BLaER1 (cell line): ENCODE results near the gene RUBCNL.
"Not testable (repeated sequence)": the region's sequence is repeated elsewhere in the genome, so short reads cannot be mapped to it uniquely, and the experiment has no call there.

Source experiments
- H3K27ac ChIP-seq: shearing (Covaris generic); formaldehyde crosslinking; 2 replicates; pipeline ENCODE4 v1.8.1; 2022
- H3K27me3 ChIP-seq: shearing (Covaris generic); formaldehyde crosslinking; 2 replicates; pipeline ENCODE4 v1.8.1; 2022
- H3K36me3 ChIP-seq: shearing (Covaris generic); formaldehyde crosslinking; 2 replicates; pipeline ENCODE4 v1.8.1; 2022
- H3K4me1 ChIP-seq: shearing (Covaris generic); formaldehyde crosslinking; 2 replicates; pipeline ENCODE4 v1.8.1; 2022
- H3K4me2 ChIP-seq: shearing (Covaris generic); formaldehyde crosslinking; 2 replicates; pipeline ENCODE4 v1.8.1; 2022
- H3K4me3 ChIP-seq: shearing (Covaris generic); formaldehyde crosslinking; 2 replicates; pipeline ENCODE4 v1.8.1; 2022
- H3K9ac ChIP-seq: shearing (Covaris generic); formaldehyde crosslinking; 2 replicates; pipeline ENCODE4 v1.8.1; 2022
- H3K9me3 ChIP-seq: shearing (Covaris generic); formaldehyde crosslinking; 2 replicates; pipeline ENCODE4 v1.8.1; 2022
- H4K20me1 ChIP-seq: shearing (Covaris generic); formaldehyde crosslinking; 2 replicates; pipeline ENCODE4 v1.8.1; 2022
- Cebpa-rat ChIP-seq: shearing (Covaris generic); IDR thresholded peaks from 2 replicates; pipeline ENCODE4 v1.8.1; 2022

Gene RUBCNL, protein sequence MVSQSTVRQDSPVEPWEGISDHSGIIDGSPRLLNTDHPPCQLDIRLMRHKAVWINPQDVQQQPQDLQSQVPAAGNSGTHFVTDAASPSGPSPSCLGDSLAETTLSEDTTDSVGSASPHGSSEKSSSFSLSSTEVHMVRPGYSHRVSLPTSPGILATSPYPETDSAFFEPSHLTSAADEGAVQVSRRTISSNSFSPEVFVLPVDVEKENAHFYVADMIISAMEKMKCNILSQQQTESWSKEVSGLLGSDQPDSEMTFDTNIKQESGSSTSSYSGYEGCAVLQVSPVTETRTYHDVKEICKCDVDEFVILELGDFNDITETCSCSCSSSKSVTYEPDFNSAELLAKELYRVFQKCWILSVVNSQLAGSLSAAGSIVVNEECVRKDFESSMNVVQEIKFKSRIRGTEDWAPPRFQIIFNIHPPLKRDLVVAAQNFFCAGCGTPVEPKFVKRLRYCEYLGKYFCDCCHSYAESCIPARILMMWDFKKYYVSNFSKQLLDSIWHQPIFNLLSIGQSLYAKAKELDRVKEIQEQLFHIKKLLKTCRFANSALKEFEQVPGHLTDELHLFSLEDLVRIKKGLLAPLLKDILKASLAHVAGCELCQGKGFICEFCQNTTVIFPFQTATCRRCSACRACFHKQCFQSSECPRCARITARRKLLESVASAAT

DNA sequence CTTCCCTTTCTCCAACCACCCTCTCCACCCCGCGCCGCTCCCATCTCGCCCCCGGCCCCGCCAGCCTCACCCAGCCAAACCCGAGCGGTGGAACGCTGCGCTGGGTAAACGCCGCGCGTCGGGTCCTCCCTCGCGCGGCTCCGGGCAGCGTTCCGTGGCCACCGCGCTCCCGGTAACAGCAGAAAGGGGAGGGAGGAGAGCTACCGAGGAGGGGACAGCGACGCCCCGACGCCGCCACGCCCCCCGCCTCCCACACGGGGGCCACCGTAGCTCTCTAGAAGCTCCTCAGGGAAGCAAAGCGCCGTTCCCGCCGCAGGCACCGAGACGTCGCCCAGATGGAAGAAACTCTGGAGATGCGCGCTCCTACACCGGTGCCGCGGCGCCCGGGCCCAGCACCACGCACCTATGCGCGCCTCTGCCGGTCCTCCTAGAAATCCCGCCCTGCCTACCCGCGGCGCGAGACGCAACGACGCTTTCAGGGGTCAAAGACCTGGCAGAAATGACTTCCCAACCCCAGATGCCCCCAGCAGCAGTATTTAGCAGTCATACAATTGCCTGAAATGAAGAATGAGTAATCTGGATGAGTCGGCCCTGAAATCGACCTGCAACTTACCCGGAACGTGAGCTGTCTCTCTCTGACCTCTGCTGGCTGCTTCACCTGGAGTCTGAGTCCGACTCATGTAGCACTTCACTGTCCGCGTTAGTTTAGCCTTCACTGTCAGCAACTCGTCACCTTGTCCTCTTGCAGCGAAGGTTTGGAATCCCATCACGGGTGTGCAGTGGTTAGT is at the start of gene RUBCNL:
TSS of gene RUBCNL (minus strand) at position 189 of the 788 bp plus-strand sequence. CDS start 14,777 bp downstream, outside the sequence.
- Histone ChIP-seq H4K20me1 (no peaks in the 10 kb centered on the region), H3K9me3 (peaks cover 27% of the 10 kb centered on the region), H3K27me3 (peaks cover 42% of the 10 kb centered on the region), H3K4me3 (peak within 1 kb of the TSS; percentile 63), H3K9ac (no peak within 1 kb of the TSS), H3K4me2 (peak within 1 kb of the TSS; percentile 82), H3K36me3 (no peaks in the 10 kb centered on the region), H3K27ac (no peak within 1 kb of the TSS), H3K4me1 (peaks cover 49% of the 10 kb centered on the region)
- no peak for TF ChIP-seq Cebpa-rat

DNA sequence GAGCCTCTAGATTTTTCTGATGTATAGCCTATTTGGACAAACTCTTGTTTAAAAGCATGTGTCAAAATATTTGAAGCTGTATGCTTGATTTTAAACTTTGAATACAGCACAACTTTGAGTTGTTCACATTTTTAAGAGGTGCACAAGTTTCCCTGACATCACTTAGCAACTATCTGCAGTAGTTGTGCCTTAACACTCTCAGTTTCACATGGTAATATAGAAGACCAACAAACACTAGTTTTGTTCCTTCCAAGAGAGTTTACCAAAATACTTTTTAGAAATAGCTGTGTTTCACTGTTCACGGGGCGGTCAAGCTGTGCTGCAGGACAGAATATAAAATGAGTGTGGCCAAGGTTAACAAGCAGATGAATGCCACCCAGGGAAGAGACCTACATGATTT is 42.5 kb upstream of the RUBCNL start:
- H3K4me2 ChIP-seq, H3K4me1 ChIP-seq, H3K9ac ChIP-seq, H3K27me3 ChIP-seq, H3K9me3 ChIP-seq, H3K4me3 ChIP-seq, H3K27ac ChIP-seq, H4K20me1 ChIP-seq, H3K36me3 ChIP-seq: not testable (repeated sequence)

- Histone ChIP-seq H3K4me1 (peaks cover 28% of the 10 kb centered on the region), H3K4me3 (no peak overlapping the region), H3K27me3 (no peaks in the 10 kb centered on the region), H3K36me3 (no peaks in the 10 kb centered on the region), H3K9ac (no peak overlapping the region), H3K27ac (no peak overlapping the region), H4K20me1 (no peaks in the 10 kb centered on the region), H3K4me2 (0 out of 2 replicates have a peak overlapping the region, but pooled peaks have one; percentile 39), H3K9me3 (peaks cover 8% of the 10 kb centered on the region)
- TF ChIP-seq Cebpa-rat: no peak
Observed at GRCh38 chr13:46405457-46405856, 18.4 kb upstream of the RUBCNL start.

DNA sequence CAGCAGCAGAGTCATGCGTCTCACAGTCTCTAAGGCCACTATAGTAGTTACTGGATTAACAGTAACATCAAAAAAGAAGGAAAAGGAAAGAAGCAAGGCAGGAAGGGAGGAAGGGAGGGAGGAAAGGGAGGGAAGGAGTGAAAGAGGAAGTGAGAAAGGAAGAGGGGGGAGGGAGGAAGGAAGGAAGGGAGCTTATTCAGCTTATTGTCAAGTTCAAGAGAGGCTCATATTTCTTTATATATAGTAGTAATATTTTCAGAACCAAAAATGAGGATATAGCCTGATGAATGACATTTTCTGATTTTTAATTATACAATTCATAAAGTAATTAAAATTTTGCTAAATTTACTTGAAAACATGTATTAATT is 17.7 kb upstream of the RUBCNL start:
- no peak overlapping the region for H3K9ac ChIP-seq
- H3K4me3 ChIP-seq: no peak overlapping the region
- H3K4me1 ChIP-seq: peaks cover 33% of the 10 kb centered on the region
- H3K27ac ChIP-seq: no peak overlapping the region
- H3K27me3 ChIP-seq: no peaks in the 10 kb centered on the region
- H4K20me1 ChIP-seq: no peaks in the 10 kb centered on the region
- peak overlapping the region; percentile 39 for H3K4me2 ChIP-seq
- no peak for TF ChIP-seq Cebpa-rat
- no peaks in the 10 kb centered on the region for H3K36me3 ChIP-seq
- peaks cover 8% of the 10 kb centered on the region for H3K9me3 ChIP-seq

DNA sequence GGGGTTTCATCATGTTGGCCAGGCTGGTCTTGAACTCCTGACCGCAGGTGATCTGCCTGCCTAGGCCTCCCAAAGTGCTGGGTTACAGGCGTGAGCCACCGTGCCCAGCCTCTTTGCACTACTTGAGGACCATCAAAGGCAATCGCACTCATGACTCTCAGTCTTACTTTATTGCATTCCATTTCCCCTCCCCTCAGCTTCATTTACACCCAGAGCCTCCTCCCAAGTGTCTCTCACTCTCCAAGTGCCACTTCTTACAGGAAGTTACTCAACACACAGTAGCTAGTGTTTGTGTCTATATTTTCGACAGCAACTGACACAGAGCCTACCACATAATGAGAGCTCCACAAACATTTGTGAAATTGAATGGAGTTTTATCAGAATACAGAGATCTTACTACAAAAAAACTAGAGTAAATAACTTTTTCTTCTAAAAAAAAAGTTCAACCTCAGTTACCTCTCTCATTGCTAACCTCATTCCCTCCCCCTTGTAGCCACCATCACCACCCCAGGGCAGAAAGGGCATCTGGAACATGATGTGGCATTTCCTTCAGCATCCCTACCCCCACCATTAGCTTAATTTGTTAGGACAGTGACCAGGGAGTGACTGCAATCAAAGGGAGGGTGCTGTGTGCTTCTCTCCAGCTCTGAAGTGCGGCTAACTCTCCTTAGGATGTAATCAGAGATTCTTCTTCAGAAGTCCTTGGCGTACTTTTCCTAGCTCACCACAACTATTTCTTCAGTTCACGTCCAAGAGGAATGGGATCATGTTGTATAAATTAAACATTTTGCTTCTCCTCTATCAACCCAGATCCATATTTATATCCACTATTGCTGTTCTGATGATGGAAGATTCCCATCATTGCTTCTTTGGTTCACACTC is 17.0 kb upstream of the RUBCNL start:
- H3K9me3 ChIP-seq: peaks cover 8% of the 10 kb centered on the region
- TF ChIP-seq Cebpa-rat: no peak
- no peak overlapping the region for H3K9ac ChIP-seq
- no peaks in the 10 kb centered on the region for H3K36me3 ChIP-seq
- H3K27ac ChIP-seq: no peak overlapping the region
- H3K4me2 ChIP-seq: peak overlapping the region; percentile 39
- H4K20me1 ChIP-seq: no peaks in the 10 kb centered on the region
- peaks cover 36% of the 10 kb centered on the region for H3K4me1 ChIP-seq
- H3K27me3 ChIP-seq: no peaks in the 10 kb centered on the region
- no peak overlapping the region for H3K4me3 ChIP-seq

DNA sequence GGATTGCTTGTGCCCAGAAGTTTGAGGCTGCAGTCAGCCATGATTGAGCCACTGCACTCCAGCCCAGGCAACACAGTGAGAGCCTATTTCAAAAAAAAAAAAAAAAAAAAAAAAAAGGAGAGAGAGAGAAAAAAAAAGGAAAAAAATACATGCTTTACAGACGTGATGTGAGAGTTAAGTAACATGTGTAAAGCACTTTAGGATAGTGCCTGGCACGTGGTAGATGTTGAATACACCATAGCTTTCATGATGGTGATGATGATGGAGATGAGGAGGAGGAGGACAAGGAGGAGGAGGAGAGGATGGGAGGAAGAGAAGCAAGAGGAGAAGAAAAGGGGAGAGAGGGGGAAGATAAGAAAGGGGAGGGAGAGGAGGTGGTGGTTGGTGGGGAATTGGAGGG is 15.1 kb upstream of the RUBCNL start:
- no peaks in the 10 kb centered on the region for H3K27me3 ChIP-seq
- peaks cover 42% of the 10 kb centered on the region for H3K4me1 ChIP-seq
- no peak overlapping the region for H3K4me3 ChIP-seq
- no peaks in the 10 kb centered on the region for H4K20me1 ChIP-seq
- H3K9me3 ChIP-seq: peaks cover 8% of the 10 kb centered on the region
- no peaks in the 10 kb centered on the region for H3K36me3 ChIP-seq
- H3K9ac ChIP-seq: no peak overlapping the region
- H3K27ac ChIP-seq: no peak overlapping the region
- no peak overlapping the region for H3K4me2 ChIP-seq
- no peak for TF ChIP-seq Cebpa-rat

DNA sequence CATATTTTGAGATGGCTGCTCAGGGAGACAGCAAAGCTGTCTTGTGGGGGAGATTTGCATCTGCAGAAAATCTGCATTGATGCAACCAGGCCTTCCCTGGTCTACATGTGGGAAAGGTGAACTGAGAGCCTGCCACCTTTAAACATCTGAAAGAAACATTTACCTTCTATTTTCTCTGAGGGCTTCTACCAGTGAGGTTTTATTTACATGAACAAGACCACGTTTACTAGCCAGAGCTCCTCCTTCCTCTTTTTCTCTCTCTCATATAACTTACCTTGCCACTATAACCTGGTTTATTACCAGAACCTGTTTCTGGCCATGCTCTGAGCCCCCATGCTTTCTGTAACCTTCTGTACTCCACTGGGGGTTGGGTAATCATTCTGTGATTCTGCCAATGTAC is 14.4 kb upstream of the RUBCNL start:
- peaks cover 8% of the 10 kb centered on the region for H3K9me3 ChIP-seq
- H3K36me3 ChIP-seq: no peaks in the 10 kb centered on the region
- no peak overlapping the region for H3K9ac ChIP-seq
- peaks cover 42% of the 10 kb centered on the region for H3K4me1 ChIP-seq
- H3K27me3 ChIP-seq: no peaks in the 10 kb centered on the region
- no peak for TF ChIP-seq Cebpa-rat
- H3K4me2 ChIP-seq: peak overlapping the region; percentile 37; the same call in 1 of the 2 replicates
- H3K4me3 ChIP-seq: no peak overlapping the region
- H4K20me1 ChIP-seq: no peaks in the 10 kb centered on the region
- no peak overlapping the region for H3K27ac ChIP-seq

GRCh38 chr13:46396341-46396740 is 9.3 kb upstream of the RUBCNL start:
- TF ChIP-seq Cebpa-rat: no peak
- Histone ChIP-seq H3K4me3 (no peak overlapping the region), H3K4me1 (peaks cover 40% of the 10 kb centered on the region), H3K4me2 (no peak overlapping the region), H3K27ac (no peak overlapping the region), H3K36me3 (no peaks in the 10 kb centered on the region), H3K9ac (no peak overlapping the region), H4K20me1 (no peaks in the 10 kb centered on the region), H3K9me3 (no peaks in the 10 kb centered on the region), H3K27me3 (no peaks in the 10 kb centered on the region)

- no peaks in the 10 kb centered on the region for H3K36me3 ChIP-seq
- H3K27ac ChIP-seq: no peak overlapping the region
- no peak overlapping the region for H3K4me3 ChIP-seq
- TF ChIP-seq Cebpa-rat: no peak
- H3K9ac ChIP-seq: no peak overlapping the region
- no peaks in the 10 kb centered on the region for H4K20me1 ChIP-seq
- peaks cover 39% of the 10 kb centered on the region for H3K4me1 ChIP-seq
- peak overlapping the region; percentile 37 for H3K4me2 ChIP-seq
- H3K9me3 ChIP-seq: peaks cover 5% of the 10 kb centered on the region; the same call in 1 of the 2 replicates
- peaks cover 8% of the 10 kb centered on the region for H3K27me3 ChIP-seq
Observed at GRCh38 chr13:46392967-46393366, 5.9 kb upstream of the RUBCNL start.
